Endometrium (tissue), 2 donors: ENCODE data around the gene MAGED1.
"Not testable (repeated sequence)": the region's sequence is repeated elsewhere in the genome, so short reads cannot be mapped to it uniquely, and the experiment has no call there.

ENCODE experiments used
- FAIRE-seq: peaks from 2 replicates; lab custom pipeline; 2012; peaks lifted over from hg19 to GRCh38; lab: Jason Lieb, UNC
- donor health status: control.
- donor health status: control.

The MAGED1 gene

GRCh38 chrX:51894697-51895336 is 1.4 kb downstream of the MAGED1 start:
- no peak for FAIRE-seq

- no peak for FAIRE-seq
Observed at GRCh38 chrX:51896626-51897025, 3.2 kb downstream of the MAGED1 start.

- no peak for FAIRE-seq
Observed at GRCh38 chrX:51899741-51900140, 6.3 kb downstream of the MAGED1 start.

GRCh38 chrX:51902510-51903050 is 9.2 kb downstream of the MAGED1 start:
- no peak for FAIRE-seq

- not testable (repeated sequence) for FAIRE-seq
Observed at GRCh38 chrX:51905152-51905551, 11.7 kb downstream of the MAGED1 start.

- FAIRE-seq = no peak
Observed at GRCh38 chrX:51905711-51906110, 12.3 kb downstream of the MAGED1 start.

- no peak for FAIRE-seq
Observed at GRCh38 chrX:51917604-51918003, 24.2 kb downstream of the MAGED1 start.

GRCh38 chrX:51922561-51922960 is 29.1 kb downstream of the MAGED1 start:
- FAIRE-seq = no peak

- FAIRE-seq = no peak
Observed at GRCh38 chrX:51931566-51932150, 38.2 kb downstream of the MAGED1 start.
